Activated CD4-positive, alpha-beta memory T cell treated with anti-CD3 and anti-CD28 coated beads for 36 hours (primary cell): Measurements from ENCODE around the gene UBE2U. TPM values are rescaled to one million over a fixed set of nuclear protein-coding genes. Genes with fewer than 3 reads are reported as not detected.

Experiments
- CTCF ChIA-PET: fragments of 350-600 bp; sonication (Branson Sonifier 250); formaldehyde crosslinking; loops from one replicate; lab custom pipeline; 2021; ENCODE audit warnings: antibody characterized with exemption, inconsistent platforms; lab: Charles Lee
- POLR2A ChIA-PET: fragments of 350-600 bp; sonication (Branson Sonifier 250); formaldehyde crosslinking; loops from one replicate; lab custom pipeline; 2021; ENCODE audit warnings: antibody characterized with exemption; lab: Charles Lee
- DNase-seq: peaks from one replicate; pipeline ENCODE4 v3.0.0-alpha.2; 2020
- H3K27ac Mint-ChIP-seq: one replicate; pipeline ENCODE4 v1.8.0; 2021; ENCODE audit warnings: mixed read lengths
- H3K27me3 Mint-ChIP-seq: one replicate; pipeline ENCODE4 v1.8.0; 2021; ENCODE audit warnings: mixed read lengths
- H3K36me3 Mint-ChIP-seq: one replicate; pipeline ENCODE4 v1.8.0; 2021; ENCODE audit warnings: mixed read lengths
- H3K4me1 Mint-ChIP-seq: one replicate; pipeline ENCODE4 v1.8.0; 2021; ENCODE audit warnings: low read depth, mixed read lengths
- H3K4me3 Mint-ChIP-seq: one replicate; pipeline ENCODE4 v1.8.0; 2021; ENCODE audit warnings: mild to moderate bottlenecking, mixed read lengths
- H3K9me3 Mint-ChIP-seq: one replicate; pipeline ENCODE4 v1.8.0; 2021; ENCODE audit warnings: mixed read lengths
- intact Hi-C: fragments of 100-400 bp; cut with micrococcal nuclease; formaldehyde crosslinking; loops from one replicate; pipeline ENCODE4 v1.15.1; 2023
- total RNA-seq, 2 experiments: library from RNA; stranded (reverse); gene quantifications; one replicate each; pipeline ENCODE4 v1.2.3, GENCODE V29; 2021

The UBE2U gene
- total RNA-seq, 2 experiments from 2014 or later, result not detected

- Mint-ChIP-seq H3K27me3 (peaks cover 21% of the 10 kb centered on the region), H3K27ac (no peak overlapping the region)
- POLR2A ChIA-PET, result no interaction called here
Measured at GRCh38 chr1:64266991-64267390, 63.6 kb downstream of the UBE2U start.

GRCh38 chr1:64268653-64269557, 65.5 kb downstream of the UBE2U start:
- peaks cover 2% of the 10 kb centered on the region for H3K4me1 Mint-ChIP-seq
- no peaks in the 10 kb centered on the region for H3K9me3 Mint-ChIP-seq
- H3K27ac Mint-ChIP-seq, result no peak overlapping the region
- ChIA-PET CTCF (interaction anchor here (0.6 to 3.1 kb wide), 9 partner anchors 284 to 1204 kb away, joined by 3 to 31 read pairs (median 3); no protein-coding TSS in a partner anchor), POLR2A (no interaction called here)
- no peak overlapping the region for H3K4me3 Mint-ChIP-seq
- H3K27me3 Mint-ChIP-seq, result peaks cover 18% of the 10 kb centered on the region
- intact Hi-C loops, result loop anchor here (1.0 to 5.0 kb wide), 2 partner anchors 408 to 555 kb away; no protein-coding TSS in a partner anchor
- no peaks in the 10 kb centered on the region for H3K36me3 Mint-ChIP-seq
- DNase-seq, result peak; percentile 62

More at GRCh38 chr1:64266991-64267390, 63.6 kb downstream of the UBE2U start:
- no peak for DNase-seq
- Mint-ChIP-seq H3K4me1 (peaks cover 2% of the 10 kb centered on the region), H3K9me3 (no peaks in the 10 kb centered on the region), H3K4me3 (no peak overlapping the region), H3K36me3 (no peaks in the 10 kb centered on the region)
- CTCF ChIA-PET, result interaction anchor here (3.1 kb wide), 1 partner anchor 408 kb away, joined by 31 read pairs; no protein-coding TSS in a partner anchor
- intact Hi-C loops, result loop anchor here (5.0 kb wide), 1 partner anchor 410 kb away; no protein-coding TSS in a partner anchor

GRCh38 chr1:64269558-64269884, 66.1 kb downstream of the UBE2U start:
- ChIA-PET POLR2A (no interaction called here), CTCF (interaction anchor here (0.6 to 3.1 kb wide), 6 partner anchors 284 to 1204 kb away, joined by 3 to 31 read pairs (median 4); no protein-coding TSS in a partner anchor)
- Mint-ChIP-seq H3K9me3 (no peaks in the 10 kb centered on the region), H3K4me3 (no peak overlapping the region), H3K36me3 (no peaks in the 10 kb centered on the region), H3K27ac (no peak overlapping the region), H3K27me3 (peaks cover 18% of the 10 kb centered on the region), H3K4me1 (peaks cover 2% of the 10 kb centered on the region)
- no peak for DNase-seq
- intact Hi-C loops, result loop anchor here (1.0 to 5.0 kb wide), 2 partner anchors 408 to 555 kb away; no protein-coding TSS in a partner anchor

- CTCF ChIA-PET, result no interaction called here
- POLR2A ChIA-PET, result no interaction called here
- Mint-ChIP-seq H3K36me3 (no peaks in the 10 kb centered on the region), H3K27me3 (no peaks in the 10 kb centered on the region), H3K9me3 (no peaks in the 10 kb centered on the region), H3K27ac (no peak overlapping the region), H3K4me1 (no peaks in the 10 kb centered on the region), H3K4me3 (no peak overlapping the region)
- DNase-seq, result no peak
- intact Hi-C loops, result no loop called here
Measured at GRCh38 chr1:64280001-64280400, 76.6 kb downstream of the UBE2U start.

GRCh38 chr1:64282351-64282750, 78.9 kb downstream of the UBE2U start:
- Mint-ChIP-seq H3K9me3 (no peaks in the 10 kb centered on the region), H3K27ac (no peak overlapping the region), H3K4me3 (no peak overlapping the region), H3K36me3 (no peaks in the 10 kb centered on the region), H3K27me3 (no peaks in the 10 kb centered on the region), H3K4me1 (no peaks in the 10 kb centered on the region)
- no peak for DNase-seq
- POLR2A ChIA-PET, result no interaction called here
- intact Hi-C loops, result no loop called here
- CTCF ChIA-PET, result no interaction called here

- ChIA-PET POLR2A (no interaction called here), CTCF (interaction anchor here (1.3 kb wide), 1 partner anchor 38 kb away, joined by 3 read pairs; no protein-coding TSS in a partner anchor)
- Mint-ChIP-seq H3K9me3 (no peaks in the 10 kb centered on the region), H3K4me3 (no peak overlapping the region), H3K36me3 (no peaks in the 10 kb centered on the region), H3K27me3 (peaks cover 1% of the 10 kb centered on the region), H3K4me1 (no peaks in the 10 kb centered on the region), H3K27ac (no peak overlapping the region)
- DNase-seq, result no peak
- intact Hi-C loops, result no loop called here
Measured at GRCh38 chr1:64287071-64287470, 83.6 kb downstream of the UBE2U start.

- Mint-ChIP-seq H3K27me3 (peaks cover 9% of the 10 kb centered on the region), H3K27ac (no peak overlapping the region), H3K4me3 (no peak overlapping the region), H3K4me1 (no peaks in the 10 kb centered on the region), H3K9me3 (no peaks in the 10 kb centered on the region), H3K36me3 (no peaks in the 10 kb centered on the region)
- intact Hi-C loops, result no loop called here
- DNase-seq, result no peak
- ChIA-PET POLR2A (no interaction called here), CTCF (no interaction called here)
Measured at GRCh38 chr1:64290420-64290819, 87.0 kb downstream of the UBE2U start.

- ChIA-PET POLR2A (no interaction called here), CTCF (no interaction called here)
- no peak overlapping the region for H3K27ac Mint-ChIP-seq
- no peaks in the 10 kb centered on the region for H3K36me3 Mint-ChIP-seq
- H3K4me3 Mint-ChIP-seq, result no peak overlapping the region
- no peaks in the 10 kb centered on the region for H3K9me3 Mint-ChIP-seq
- no peaks in the 10 kb centered on the region for H3K4me1 Mint-ChIP-seq
- intact Hi-C loops, result no loop called here
- no peak for DNase-seq
- peaks cover 15% of the 10 kb centered on the region for H3K27me3 Mint-ChIP-seq
Measured at GRCh38 chr1:64291931-64292330, 88.5 kb downstream of the UBE2U start.

GRCh38 chr1:64292399-64292798, 89.0 kb downstream of the UBE2U start:
- Mint-ChIP-seq H3K9me3 (no peaks in the 10 kb centered on the region), H3K36me3 (no peaks in the 10 kb centered on the region), H3K27me3 (peaks cover 15% of the 10 kb centered on the region), H3K4me1 (no peaks in the 10 kb centered on the region), H3K4me3 (no peak overlapping the region), H3K27ac (no peak overlapping the region)
- DNase-seq, result no peak
- ChIA-PET CTCF (no interaction called here), POLR2A (no interaction called here)
- intact Hi-C loops, result no loop called here

- H3K27me3 Mint-ChIP-seq, result peaks cover 15% of the 10 kb centered on the region
- ChIA-PET POLR2A (no interaction called here), CTCF (no interaction called here)
Measured at GRCh38 chr1:64293820-64294219, 90.4 kb downstream of the UBE2U start.

GRCh38 chr1:64295136-64295535, 91.7 kb downstream of the UBE2U start:
- no peaks in the 10 kb centered on the region for H3K4me1 Mint-ChIP-seq
- intact Hi-C loops, result no loop called here
- no peak for DNase-seq
- no peak overlapping the region for H3K27ac Mint-ChIP-seq
- POLR2A ChIA-PET, result no interaction called here
- no peaks in the 10 kb centered on the region for H3K36me3 Mint-ChIP-seq
- H3K9me3 Mint-ChIP-seq, result no peaks in the 10 kb centered on the region
- no peak overlapping the region for H3K4me3 Mint-ChIP-seq
- peaks cover 15% of the 10 kb centered on the region for H3K27me3 Mint-ChIP-seq
- CTCF ChIA-PET, result no interaction called here

More at GRCh38 chr1:64293820-64294219, 90.4 kb downstream of the UBE2U start:
- Mint-ChIP-seq H3K27ac (no peak overlapping the region), H3K4me1 (no peaks in the 10 kb centered on the region), H3K9me3 (no peaks in the 10 kb centered on the region), H3K36me3 (no peaks in the 10 kb centered on the region), H3K4me3 (no peak overlapping the region)
- intact Hi-C loops, result no loop called here
- DNase-seq, result no peak

GRCh38 chr1:64295561-64295960, 92.1 kb downstream of the UBE2U start:
- ChIA-PET POLR2A (no interaction called here), CTCF (no interaction called here)
- peaks cover 17% of the 10 kb centered on the region for H3K27me3 Mint-ChIP-seq
- no peaks in the 10 kb centered on the region for H3K36me3 Mint-ChIP-seq
- H3K4me3 Mint-ChIP-seq, result no peak overlapping the region
- intact Hi-C loops, result no loop called here
- no peaks in the 10 kb centered on the region for H3K9me3 Mint-ChIP-seq
- H3K27ac Mint-ChIP-seq, result no peak overlapping the region
- H3K4me1 Mint-ChIP-seq, result no peaks in the 10 kb centered on the region
- DNase-seq, result no peak
